ENCODE data around the gene GPATCH11. TPM values are rescaled to one million over a fixed set of nuclear protein-coding genes. Genes with fewer than 3 reads are reported as not detected.

GPATCH11 gene
- total and polyA plus RNA-seq, 4 donors = 2.9 to 7.8 (median 6.5) TPM

GRCh38 chr2:37052600-37053332 lies 31.6 kb upstream of the GPATCH11 start:
- Histone ChIP-seq H3K4me3 (no peak overlapping the region), H3K36me3 (ENCODE audit: control insufficient read depth in 4 of 4, insufficient read depth in 4 of 4, low read length in 4 of 4) (peaks cover 12 to 34% (median 24%) of the 10 kb centered on the region in 4 donors), H3K4me1 (ENCODE audit: control insufficient read depth in 5 of 5, insufficient read depth in 5 of 5, low read length in 5 of 5) (no peaks in the 10 kb centered on the region), H3K27ac (ENCODE audit: low read depth in 1 of 2, low read length in 1 of 2) (no peak overlapping the region), H3K9me3 (ENCODE audit: control insufficient read depth in 4 of 4, insufficient read depth in 3 of 4, low read length in 3 of 4) (no peaks in the 10 kb centered on the region), H3K9ac (ENCODE audit: insufficient read depth in 1 of 2, low read length in 2 of 2) (no peak overlapping the region), H3K27me3 (ENCODE audit: control insufficient read depth in 3 of 3, insufficient read depth in 3 of 3, low read length in 2 of 3) (no peaks in the 10 kb centered on the region)
- ATAC-seq (ENCODE audit: insufficient read depth, low FRiP score) (no peak), DNase-seq (no peak)
- WGBS, 2 donors = 79 to 86% methylated on average over 5 of the region's 5 CpGs
- TF ChIP-seq, protein P1, sequence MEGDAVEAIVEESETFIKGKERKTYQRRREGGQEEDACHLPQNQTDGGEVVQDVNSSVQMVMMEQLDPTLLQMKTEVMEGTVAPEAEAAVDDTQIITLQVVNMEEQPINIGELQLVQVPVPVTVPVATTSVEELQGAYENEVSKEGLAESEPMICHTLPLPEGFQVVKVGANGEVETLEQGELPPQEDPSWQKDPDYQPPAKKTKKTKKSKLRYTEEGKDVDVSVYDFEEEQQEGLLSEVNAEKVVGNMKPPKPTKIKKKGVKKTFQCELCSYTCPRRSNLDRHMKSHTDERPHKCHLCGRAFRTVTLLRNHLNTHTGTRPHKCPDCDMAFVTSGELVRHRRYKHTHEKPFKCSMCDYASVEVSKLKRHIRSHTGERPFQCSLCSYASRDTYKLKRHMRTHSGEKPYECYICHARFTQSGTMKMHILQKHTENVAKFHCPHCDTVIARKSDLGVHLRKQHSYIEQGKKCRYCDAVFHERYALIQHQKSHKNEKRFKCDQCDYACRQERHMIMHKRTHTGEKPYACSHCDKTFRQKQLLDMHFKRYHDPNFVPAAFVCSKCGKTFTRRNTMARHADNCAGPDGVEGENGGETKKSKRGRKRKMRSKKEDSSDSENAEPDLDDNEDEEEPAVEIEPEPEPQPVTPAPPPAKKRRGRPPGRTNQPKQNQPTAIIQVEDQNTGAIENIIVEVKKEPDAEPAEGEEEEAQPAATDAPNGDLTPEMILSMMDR (IDR thresholded peaks at IDR 0.05; ENCODE audit: control extremely low read depth, extremely low read depth) = no peak

GRCh38 chr2:37059841-37060240 lies 24.5 kb upstream of the GPATCH11 start:
- no peak overlapping the region for H3K27ac ChIP-seq (ENCODE audit: low read depth in 1 of 2, low read length in 1 of 2)
- no peak for ATAC-seq (ENCODE audit: insufficient read depth, low FRiP score)
- H3K4me3 ChIP-seq = no peak overlapping the region
- no peaks in the 10 kb centered on the region for H3K27me3 ChIP-seq (ENCODE audit: control insufficient read depth in 3 of 3, insufficient read depth in 3 of 3, low read length in 2 of 3)
- H3K36me3 ChIP-seq (ENCODE audit: control insufficient read depth in 4 of 4, insufficient read depth in 4 of 4, low read length in 4 of 4) = peaks cover 13 to 38% (median 28%) of the 10 kb centered on the region in 4 donors
- TF ChIP-seq, protein P1 (IDR thresholded peaks at IDR 0.05; ENCODE audit: control extremely low read depth, extremely low read depth) = no peak
- no peaks in the 10 kb centered on the region for H3K9me3 ChIP-seq (ENCODE audit: control insufficient read depth in 4 of 4, insufficient read depth in 3 of 4, low read length in 3 of 4)
- 82 to 92% methylated on average over 3 of the region's 3 CpGs for WGBS, 2 donors
- H3K4me1 ChIP-seq (ENCODE audit: control insufficient read depth in 5 of 5, insufficient read depth in 5 of 5, low read length in 5 of 5) = no peaks in the 10 kb centered on the region
- no peak for DNase-seq
- H3K9ac ChIP-seq (ENCODE audit: insufficient read depth in 1 of 2, low read length in 2 of 2) = no peak overlapping the region

DNA sequence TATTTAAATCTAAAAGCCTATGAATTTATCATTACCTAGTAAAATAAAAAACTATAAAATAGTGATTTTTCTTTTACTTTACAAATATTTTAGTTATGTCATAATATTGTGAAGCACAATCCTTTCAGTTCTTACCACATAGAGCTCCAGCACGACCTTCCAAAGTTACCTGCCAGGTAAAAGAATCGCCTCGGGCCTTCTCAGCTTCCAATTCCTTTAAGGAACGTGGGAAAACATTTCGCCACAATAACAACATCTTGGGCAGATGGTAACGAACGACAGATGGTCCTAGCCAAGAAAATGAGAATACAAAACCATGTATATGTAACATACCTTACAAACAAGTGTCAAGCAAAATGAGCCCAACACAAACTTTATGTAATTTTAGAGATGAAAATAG lies 23.9 kb upstream of the GPATCH11 start:
- TF ChIP-seq, protein P1 (IDR thresholded peaks at IDR 0.05; ENCODE audit: control extremely low read depth, extremely low read depth) = no peak
- Histone ChIP-seq H3K27ac (ENCODE audit: low read depth in 1 of 2, low read length in 1 of 2) (no peak overlapping the region), H3K36me3 (ENCODE audit: control insufficient read depth in 4 of 4, insufficient read depth in 4 of 4, low read length in 4 of 4) (peaks cover 13 to 40% (median 31%) of the 10 kb centered on the region in 4 donors), H3K9me3 (ENCODE audit: control insufficient read depth in 4 of 4, insufficient read depth in 3 of 4, low read length in 3 of 4) (no peaks in the 10 kb centered on the region), H3K9ac (ENCODE audit: insufficient read depth in 1 of 2, low read length in 2 of 2) (no peak overlapping the region), H3K27me3 (ENCODE audit: control insufficient read depth in 3 of 3, insufficient read depth in 3 of 3, low read length in 2 of 3) (no peaks in the 10 kb centered on the region), H3K4me3 (no peak overlapping the region), H3K4me1 (ENCODE audit: control insufficient read depth in 5 of 5, insufficient read depth in 5 of 5, low read length in 5 of 5) (no peaks in the 10 kb centered on the region)
- 94 to 95% methylated on average over 7 of the region's 7 CpGs for WGBS, 2 donors
- no peak for ATAC-seq (ENCODE audit: insufficient read depth, low FRiP score)
- DNase-seq = no peak

Data from lung (tissue), 12 donors.